Measurements from ENCODE around the gene BTC.

- TF ChIP-seq CTCF (optimal IDR thresholded peaks at IDR 0.05 in 1 of 3, IDR thresholded peaks at IDR 0.05 in 1 of 3, conservative IDR thresholded peaks at IDR 0.05 in 1 of 3; ENCODE audit: extremely low read depth in 1 of 3, insufficient read depth in 2 of 3, low read length in 3 of 3) = no peak
- no peak for TF ChIP-seq EZH2 (IDR thresholded peaks at IDR 0.05; ENCODE audit: low read length)
These were observed 2.3 kb upstream of the BTC start for GRCh38 chr4:74796631-74797030.

Measured in keratinocyte (primary cell).